Measurements from ENCODE around the gene PALMD.

Gene PALMD

GRCh38 chr1:99685516-99686180 lies 39.7 kb downstream of the PALMD start:
- H3K9me2 ChIP-seq (replicated peaks; ENCODE audit: control insufficient read depth, low read length), result no peaks in the 10 kb centered on the region
- H3K4me2 ChIP-seq (ENCODE audit: low read length), result no peak overlapping the region
- no peaks in the 10 kb centered on the region for H3K79me2 ChIP-seq (ENCODE audit: control insufficient read depth, low read length)
- no peak overlapping the region for H3K4me3 ChIP-seq (ENCODE audit: low read length)
- H3F3A ChIP-seq (ENCODE audit: control insufficient read depth, insufficient read depth), result no peaks in the 10 kb centered on the region
- peak; percentile 78 for TF ChIP-seq CTCF (IDR thresholded peaks at IDR 0.05; ENCODE audit: low read depth, low read length, poor library complexity, severe bottlenecking)
- no peak for TF ChIP-seq EZH2phosphoT487 (IDR thresholded peaks at IDR 0.05; ENCODE audit: borderline replicate concordance, low read length)
- no peaks in the 10 kb centered on the region for H3K4me1 ChIP-seq (ENCODE audit: control insufficient read depth, low read length)
- H4K20me1 ChIP-seq (ENCODE audit: control insufficient read depth, insufficient read depth, low read depth, low read length), result no peaks in the 10 kb centered on the region
- H3K9me3 ChIP-seq (ENCODE audit: control insufficient read depth, insufficient read depth, low read length), result no peaks in the 10 kb centered on the region
- H3K27ac ChIP-seq (ENCODE audit: low read depth, low read length), result no peak overlapping the region
- no peaks in the 10 kb centered on the region for H3K36me3 ChIP-seq (ENCODE audit: control insufficient read depth, low read length)
- H3K27me3 ChIP-seq (ENCODE audit: control insufficient read depth, low read length), result no peaks in the 10 kb centered on the region

- Histone ChIP-seq H3K9me3 (ENCODE audit: control insufficient read depth, insufficient read depth, low read length) (no peaks in the 10 kb centered on the region), H3K27ac (ENCODE audit: low read depth, low read length) (no peak overlapping the region), H4K20me1 (ENCODE audit: control insufficient read depth, insufficient read depth, low read depth, low read length) (no peaks in the 10 kb centered on the region), H3K79me2 (ENCODE audit: control insufficient read depth, low read length) (no peaks in the 10 kb centered on the region), H3K36me3 (ENCODE audit: control insufficient read depth, low read length) (no peaks in the 10 kb centered on the region), H3F3A (ENCODE audit: control insufficient read depth, insufficient read depth) (no peaks in the 10 kb centered on the region), H3K27me3 (ENCODE audit: control insufficient read depth, low read length) (no peaks in the 10 kb centered on the region), H3K4me1 (ENCODE audit: control insufficient read depth, low read length) (no peaks in the 10 kb centered on the region), H3K9me2 (replicated peaks; ENCODE audit: control insufficient read depth, low read length) (no peaks in the 10 kb centered on the region), H3K4me2 (ENCODE audit: low read length) (no peak overlapping the region), H3K4me3 (ENCODE audit: low read length) (no peak overlapping the region)
- no peak for TF ChIP-seq EZH2phosphoT487 (IDR thresholded peaks at IDR 0.05; ENCODE audit: borderline replicate concordance, low read length)
- TF ChIP-seq CTCF (IDR thresholded peaks at IDR 0.05; ENCODE audit: low read depth, low read length, poor library complexity, severe bottlenecking), result no peak
These were observed 45.3 kb downstream of the PALMD start for GRCh38 chr1:99691175-99691574.

GRCh38 chr1:99696616-99697015 lies 50.7 kb downstream of the PALMD start:
- H3K27me3 ChIP-seq (ENCODE audit: control insufficient read depth, low read length), result peaks cover 5% of the 10 kb centered on the region; the same call in 1 of the 2 replicates
- no peaks in the 10 kb centered on the region for H4K20me1 ChIP-seq (ENCODE audit: control insufficient read depth, insufficient read depth, low read depth, low read length)
- no peaks in the 10 kb centered on the region for H3F3A ChIP-seq (ENCODE audit: control insufficient read depth, insufficient read depth)
- H3K79me2 ChIP-seq (ENCODE audit: control insufficient read depth, low read length), result no peaks in the 10 kb centered on the region
- TF ChIP-seq EZH2phosphoT487 (IDR thresholded peaks at IDR 0.05; ENCODE audit: borderline replicate concordance, low read length), result no peak
- no peak for TF ChIP-seq CTCF (IDR thresholded peaks at IDR 0.05; ENCODE audit: low read depth, low read length, poor library complexity, severe bottlenecking)
- H3K36me3 ChIP-seq (ENCODE audit: control insufficient read depth, low read length), result no peaks in the 10 kb centered on the region
- no peak overlapping the region for H3K4me3 ChIP-seq (ENCODE audit: low read length)
- no peaks in the 10 kb centered on the region for H3K4me1 ChIP-seq (ENCODE audit: control insufficient read depth, low read length)
- no peak overlapping the region for H3K4me2 ChIP-seq (ENCODE audit: low read length)
- H3K9me2 ChIP-seq (replicated peaks; ENCODE audit: control insufficient read depth, low read length), result no peaks in the 10 kb centered on the region
- H3K27ac ChIP-seq (ENCODE audit: low read depth, low read length), result no peak overlapping the region
- H3K9me3 ChIP-seq (ENCODE audit: control insufficient read depth, insufficient read depth, low read length), result no peaks in the 10 kb centered on the region
